GM18907 (cell line): Measurements from ENCODE around the gene CWC15.
"Not testable (repeated sequence)": the region's sequence is repeated elsewhere in the genome, so short reads cannot be mapped to it uniquely, and the experiment has no call there.

ENCODE experiments used
- ATAC-seq: cut with Tn5 transposase; IDR thresholded peaks from one replicate; pipeline ENCODE4 v1.9.1; 2021; ENCODE audit warnings: mild to moderate bottlenecking, moderate library complexity; ENCODE audit not compliant: unreplicated experiment

CWC15 gene

DNA sequence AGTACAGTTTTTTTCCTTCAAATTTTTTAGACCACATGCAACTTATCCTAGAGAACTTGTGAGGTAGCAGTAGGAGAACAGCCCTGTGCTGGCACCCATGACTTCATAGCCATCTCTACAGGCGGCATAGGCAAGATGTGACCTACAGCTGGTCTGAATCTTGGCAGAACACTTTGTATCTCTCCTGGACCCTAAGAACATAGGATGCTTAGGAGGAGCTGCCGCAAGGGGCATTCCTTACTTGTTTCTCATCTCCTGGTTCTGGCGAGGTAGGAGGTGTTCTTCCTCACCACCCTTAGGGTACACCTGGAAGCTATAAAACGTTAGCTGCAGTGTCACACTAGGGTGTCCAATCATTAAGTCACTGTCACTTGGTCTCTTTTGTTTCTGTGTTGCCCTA is 16.4 kb downstream of the CWC15 start:
- ATAC-seq, result no peak

DNA sequence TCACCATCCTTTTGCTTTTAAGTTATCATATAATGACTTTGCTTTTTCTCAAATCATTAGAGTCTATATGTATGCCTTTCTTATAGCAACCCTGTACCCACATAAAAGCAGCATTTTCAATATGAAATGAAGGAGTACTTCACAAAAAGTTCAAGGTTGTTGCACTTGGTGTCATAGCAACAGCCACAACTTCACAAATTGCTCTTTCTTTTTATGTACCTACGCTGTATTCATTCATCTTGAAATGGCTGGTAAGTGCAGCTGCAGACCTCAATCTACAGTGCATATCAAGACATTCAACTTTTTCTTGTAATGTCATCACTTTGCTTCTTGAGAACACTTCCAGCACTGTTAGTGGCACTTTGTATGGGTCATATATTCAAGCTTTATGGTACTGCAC is 18.6 kb downstream of the CWC15 start:
- ATAC-seq, result no peak

DNA sequence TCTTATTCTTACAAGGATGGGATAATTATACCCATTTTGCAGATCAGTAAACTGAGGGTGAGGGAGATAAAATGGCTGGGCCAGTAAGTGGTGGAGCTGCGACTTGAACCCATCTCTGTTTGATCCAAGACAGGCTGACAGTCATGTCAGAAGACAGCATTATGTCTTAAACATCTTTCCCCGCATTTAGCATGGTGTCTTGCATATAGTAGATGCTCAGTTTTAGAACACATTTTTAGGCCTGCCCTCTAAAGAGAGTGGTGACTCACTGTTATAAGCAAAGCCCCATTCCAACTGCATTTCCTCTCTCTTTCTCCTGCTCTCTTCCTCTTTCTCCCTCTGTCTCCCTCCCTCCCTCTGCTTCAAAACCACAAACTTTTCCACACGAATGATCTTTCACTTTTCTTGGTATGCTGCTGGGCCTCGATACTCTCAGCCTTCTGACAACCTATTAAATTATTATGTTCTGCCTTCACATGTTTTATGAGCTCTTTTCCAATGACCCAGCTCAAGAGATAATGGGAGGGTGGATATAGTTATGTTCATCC is 25.2 kb downstream of the CWC15 start:
- ATAC-seq, result no peak

DNA sequence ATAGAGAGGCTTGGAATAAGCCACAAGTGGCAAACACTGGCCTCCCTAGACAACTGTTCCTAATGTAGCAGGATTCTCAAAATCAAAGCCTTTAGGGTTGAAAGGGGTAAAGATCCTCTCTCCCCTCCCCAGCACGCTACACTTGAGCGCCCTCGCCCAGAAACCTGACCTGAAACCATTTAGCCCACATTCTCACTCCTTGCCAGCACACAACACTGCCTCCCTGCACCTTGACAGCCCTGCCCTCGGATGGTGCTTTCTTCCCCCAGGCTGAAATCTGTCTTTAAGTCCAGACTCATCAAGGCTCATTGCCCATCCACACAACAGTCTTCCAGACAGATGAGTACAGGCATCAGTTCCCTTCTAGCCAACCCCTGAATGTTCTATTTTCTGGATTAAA is 26.5 kb downstream of the CWC15 start:
- peak; percentile 91 for ATAC-seq

DNA sequence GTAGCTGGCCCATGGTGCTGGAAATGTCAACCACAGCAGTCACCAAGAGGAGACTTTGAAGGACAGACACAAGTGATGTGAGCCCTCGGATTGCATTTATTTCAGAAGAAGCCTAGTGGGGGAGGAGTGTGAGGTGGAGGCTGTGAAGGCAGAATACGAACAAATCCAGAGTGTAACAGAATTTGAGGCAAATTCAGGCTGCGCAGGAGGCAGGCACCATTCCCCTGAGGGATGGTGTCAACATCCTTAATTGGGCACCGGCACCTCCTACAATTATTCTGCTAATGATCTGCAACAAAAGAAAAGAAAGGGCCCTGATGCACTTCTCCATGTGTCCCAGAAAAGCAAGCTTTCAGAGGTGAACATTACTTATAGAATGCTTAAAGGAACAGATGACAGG is 32.2 kb downstream of the CWC15 start:
- ATAC-seq, result no peak

DNA sequence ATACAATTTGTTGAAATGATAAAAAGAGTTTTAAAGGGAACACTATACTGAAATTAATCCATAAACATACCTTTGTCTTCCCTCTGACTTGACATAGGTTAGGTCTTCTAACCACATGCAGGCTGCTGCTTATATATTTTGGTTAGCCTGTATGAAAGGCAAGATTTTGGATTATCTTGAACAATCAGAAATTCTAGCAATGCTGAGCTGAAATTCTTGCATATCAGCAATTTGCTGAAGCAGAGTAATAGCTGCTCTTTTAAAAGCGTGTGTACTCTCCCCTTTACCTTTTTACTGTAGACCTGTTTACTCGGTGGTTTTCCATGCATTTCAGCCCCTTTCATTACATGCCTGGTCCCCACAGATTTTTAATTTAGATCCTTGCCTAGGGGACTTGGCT is 34.0 kb downstream of the CWC15 start:
- no peak for ATAC-seq

DNA sequence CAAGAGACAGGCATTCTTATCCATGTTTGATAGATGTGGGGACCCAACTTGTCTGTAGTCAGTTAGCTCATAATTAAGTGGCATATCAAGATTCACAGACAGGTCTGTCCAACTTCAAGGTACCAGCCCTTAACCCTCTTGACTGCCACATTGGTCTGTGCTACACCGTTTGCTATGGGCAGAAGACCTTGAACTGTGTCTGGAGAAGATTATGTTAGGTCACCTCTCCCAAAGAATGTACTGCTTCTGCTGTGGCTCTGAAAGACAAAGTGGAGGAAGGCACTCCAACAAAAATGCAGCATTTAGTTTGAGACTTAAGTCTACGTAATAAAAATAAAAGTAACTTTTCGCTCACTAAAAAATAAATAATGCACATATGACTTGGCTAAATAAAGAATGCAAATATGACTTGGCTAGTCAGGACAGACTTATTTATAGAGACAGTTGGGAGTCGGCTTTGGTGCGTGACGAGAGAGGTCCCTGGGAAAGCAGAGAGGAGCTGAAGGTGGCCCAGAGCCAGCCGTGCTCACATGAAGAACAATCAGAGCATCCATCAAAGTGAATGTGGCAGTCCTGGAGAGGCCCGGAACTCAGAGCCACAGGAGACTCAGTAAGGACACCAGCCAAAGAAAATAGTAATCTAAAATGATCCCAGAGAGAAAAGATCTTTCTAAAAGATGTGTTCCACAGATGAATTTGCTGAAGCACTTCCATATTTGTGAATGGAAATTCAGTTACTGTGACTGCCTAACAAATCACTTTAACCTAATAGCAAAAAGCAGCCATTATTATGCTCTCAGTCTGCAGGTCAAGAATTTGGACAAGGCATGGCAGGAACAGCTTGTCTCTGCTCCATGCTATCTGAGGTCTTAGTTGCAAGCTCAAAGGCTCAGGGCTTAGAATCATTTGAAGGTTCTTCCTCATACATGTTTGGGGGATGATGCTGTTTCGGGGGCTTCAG is 35.0 kb downstream of the CWC15 start:
- no peak for ATAC-seq

DNA sequence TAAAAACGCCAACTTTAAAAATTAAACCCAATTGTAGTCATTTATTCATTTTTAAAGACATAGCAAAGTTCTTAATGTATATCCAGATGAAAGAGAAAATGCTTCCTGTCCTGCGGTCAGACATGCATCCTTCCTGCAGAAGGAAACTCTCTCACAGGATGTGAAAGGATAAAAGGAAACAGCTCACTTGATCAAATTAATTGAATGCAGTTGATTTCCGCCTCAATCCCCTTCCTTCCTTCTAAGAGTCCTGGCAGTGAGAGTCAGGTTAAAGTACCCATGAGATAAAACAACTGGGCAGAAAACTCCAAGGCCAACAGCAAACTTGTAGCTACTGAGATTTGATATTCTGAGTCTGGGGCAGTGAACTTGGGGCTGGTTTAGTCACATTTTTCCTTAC is 38.5 kb downstream of the CWC15 start:
- ATAC-seq, result no peak

DNA sequence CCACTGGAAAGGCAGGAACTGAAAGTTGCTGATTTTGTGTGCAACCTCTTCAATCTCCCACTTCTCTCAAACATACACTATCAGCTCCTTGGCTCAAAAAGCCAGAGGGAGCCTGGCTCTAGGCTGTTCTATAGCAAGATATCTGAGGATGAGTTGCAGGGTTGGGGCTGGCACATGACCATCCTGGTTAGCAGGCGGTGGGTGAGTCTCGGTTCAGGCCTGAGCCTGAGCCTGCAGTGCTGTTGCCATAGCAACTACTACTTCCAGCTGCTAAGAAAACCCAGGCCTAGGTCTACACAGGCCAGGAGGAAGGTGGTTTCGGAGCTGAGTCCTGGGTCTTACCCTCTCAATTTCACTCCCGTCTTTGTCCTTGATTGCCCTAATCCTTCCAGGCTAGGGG is 39.0 kb downstream of the CWC15 start:
- no peak for ATAC-seq

DNA sequence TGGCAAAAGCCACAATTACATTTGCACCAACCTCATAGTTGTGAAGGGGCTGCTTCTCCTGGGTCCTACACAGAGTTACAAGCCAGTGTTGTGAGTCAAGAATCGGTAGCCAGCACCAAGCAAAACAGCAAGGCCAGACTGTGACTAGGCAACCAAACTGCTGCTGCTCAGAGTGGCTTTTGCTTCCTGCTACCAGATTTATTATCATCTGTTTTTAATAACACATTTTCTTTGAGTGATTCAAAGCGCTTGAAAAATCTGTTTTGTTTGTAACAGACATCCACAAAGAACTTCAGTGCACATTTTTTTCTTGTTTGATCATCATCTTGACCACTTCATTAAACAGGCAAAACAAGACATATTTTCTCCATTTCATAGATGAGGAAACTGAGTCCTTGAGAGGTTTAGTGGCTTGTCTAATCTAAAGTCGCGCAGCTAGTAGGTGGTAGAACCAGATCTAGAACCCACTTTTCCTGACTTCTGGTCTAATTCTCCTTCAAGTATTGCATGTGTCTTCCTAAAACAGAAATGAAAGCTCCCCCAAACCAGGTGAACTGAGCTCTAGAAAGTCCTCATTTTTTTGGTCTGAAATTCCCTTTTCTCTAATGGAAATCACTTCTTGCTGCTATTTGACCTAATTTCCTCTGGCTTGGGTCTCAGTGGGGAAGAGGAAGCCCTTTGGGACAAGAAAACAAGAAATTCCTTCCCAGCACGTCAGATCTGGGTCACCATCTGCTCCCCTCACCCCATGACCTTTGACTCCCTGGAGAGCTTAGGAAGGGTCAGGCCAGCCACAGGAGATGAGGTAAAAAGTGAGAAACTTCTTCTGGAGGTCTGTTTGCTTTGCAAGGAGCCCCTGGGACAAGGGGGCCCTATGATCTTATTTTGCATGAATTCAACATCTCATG is 39.9 kb downstream of the CWC15 start:
- no peak for ATAC-seq

DNA sequence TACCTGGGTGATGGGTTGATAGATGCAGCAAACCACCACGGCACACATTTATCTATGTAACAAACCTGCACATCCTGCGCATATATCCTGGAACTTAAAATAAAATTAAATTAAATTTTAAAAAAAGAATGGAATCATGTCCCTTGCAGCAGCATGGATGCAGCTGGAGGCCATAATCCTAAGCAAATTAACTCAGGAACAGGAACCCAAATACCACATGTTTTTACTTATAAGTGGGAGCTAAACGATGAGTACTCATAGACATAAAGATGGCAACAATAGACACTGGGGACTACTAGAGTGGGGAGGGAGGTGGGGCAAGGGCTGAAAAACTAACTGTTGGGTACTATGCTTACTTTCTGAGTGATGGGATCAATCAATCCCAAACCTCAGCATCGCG is 40.9 kb downstream of the CWC15 start:
- no peak for ATAC-seq

DNA sequence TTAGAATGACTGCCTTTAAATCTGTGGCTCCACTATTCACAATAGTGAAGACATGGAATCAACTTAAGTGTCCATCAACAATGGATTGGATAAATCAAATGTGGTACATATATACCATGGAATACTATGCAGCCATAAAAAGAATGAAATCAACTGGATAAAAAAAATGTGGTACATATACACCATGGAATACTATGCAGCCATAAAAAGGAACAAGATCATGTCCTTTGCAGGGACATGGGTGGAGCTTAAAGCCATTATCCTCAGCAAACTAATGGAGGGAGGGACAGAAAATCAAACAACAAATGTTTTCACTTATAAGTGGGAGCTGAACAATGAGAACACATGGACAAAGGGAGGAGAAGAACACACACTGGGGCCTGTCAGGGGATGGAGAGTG is 41.3 kb downstream of the CWC15 start:
- not testable (repeated sequence) for ATAC-seq

DNA sequence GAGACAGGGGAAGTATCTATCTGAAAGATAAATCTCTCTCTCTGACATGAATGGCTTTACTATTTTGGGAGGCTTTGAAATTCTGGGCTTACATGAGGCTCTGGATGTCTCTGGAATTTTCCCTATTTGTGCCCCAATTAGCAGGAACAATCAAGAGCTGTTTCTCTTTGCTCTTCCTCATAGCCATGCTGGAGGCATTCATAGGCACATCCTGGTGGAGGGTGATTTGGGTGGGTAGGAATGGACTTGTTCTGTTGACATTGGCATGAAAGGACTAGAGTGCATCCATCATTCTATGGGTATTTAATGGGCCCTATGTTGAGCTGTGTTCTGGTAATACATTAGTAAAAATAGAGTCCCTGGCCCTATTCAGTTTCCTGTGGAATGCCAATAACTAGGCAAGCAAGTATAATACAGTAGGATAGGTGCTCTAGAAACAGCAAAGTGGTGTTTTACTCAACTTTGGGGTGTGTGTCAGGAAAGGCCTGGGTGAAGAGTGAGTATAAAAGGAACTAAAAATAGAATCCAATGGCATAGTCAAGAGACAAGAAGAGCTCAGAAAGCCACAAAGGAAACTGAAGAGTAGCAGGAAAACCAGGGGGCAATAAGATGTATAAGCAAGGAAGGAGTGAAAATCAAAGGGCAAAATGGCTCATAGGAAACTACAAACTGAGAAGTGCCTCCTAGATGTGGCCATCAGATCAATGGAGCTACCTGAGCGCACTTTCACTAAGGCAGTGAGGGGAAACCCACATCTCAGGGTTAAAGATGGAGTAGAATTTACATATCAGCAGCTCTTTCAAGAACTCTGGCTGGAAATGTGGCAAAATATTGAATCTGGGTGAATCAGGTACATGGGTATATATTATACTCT is 45.0 kb downstream of the CWC15 start:
- no peak for ATAC-seq

DNA sequence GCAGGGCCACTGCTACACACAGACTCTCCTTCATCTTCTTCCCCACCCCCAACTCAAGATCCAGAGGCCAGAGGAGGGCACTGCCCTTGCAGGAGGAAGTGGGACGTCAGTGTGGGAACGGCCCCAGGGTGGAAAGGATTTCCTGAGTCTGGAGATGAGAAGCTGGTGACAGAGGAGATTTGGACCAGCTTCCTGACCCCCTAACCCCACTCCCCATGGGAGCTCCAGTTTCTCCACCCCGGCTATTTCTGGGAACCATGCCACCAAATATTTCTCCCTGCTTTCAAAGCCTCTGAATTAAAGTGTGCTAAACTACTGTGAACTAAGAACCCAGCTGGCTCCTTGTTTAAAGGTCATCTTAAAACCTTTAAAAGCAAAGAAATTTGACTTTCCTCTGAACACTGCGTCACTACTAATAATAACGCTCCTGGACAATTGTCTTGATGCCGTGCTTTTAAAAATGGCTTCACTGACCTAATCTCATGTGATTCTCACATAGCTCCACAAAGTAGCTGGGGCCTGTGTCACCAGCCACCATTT is 46.6 kb downstream of the CWC15 start:
- no peak for ATAC-seq

DNA sequence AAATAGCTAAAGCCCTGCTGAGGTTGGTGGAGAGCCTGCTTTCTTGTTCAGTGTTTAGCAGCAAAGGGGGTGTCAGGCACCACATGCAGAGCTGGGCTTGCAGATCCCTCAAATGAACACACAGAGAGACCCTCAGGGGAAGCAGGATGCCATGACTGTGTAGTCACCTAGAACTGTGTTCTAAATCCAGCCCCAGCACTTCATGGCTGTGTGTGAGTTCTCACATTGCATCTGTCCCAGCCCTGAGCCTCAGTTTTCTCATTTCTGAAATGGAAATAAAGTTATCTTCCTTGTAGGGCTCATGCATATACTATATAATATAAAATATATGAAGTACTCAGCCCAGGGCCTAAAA is 47.1 kb downstream of the CWC15 start:
- ATAC-seq, result no peak

DNA sequence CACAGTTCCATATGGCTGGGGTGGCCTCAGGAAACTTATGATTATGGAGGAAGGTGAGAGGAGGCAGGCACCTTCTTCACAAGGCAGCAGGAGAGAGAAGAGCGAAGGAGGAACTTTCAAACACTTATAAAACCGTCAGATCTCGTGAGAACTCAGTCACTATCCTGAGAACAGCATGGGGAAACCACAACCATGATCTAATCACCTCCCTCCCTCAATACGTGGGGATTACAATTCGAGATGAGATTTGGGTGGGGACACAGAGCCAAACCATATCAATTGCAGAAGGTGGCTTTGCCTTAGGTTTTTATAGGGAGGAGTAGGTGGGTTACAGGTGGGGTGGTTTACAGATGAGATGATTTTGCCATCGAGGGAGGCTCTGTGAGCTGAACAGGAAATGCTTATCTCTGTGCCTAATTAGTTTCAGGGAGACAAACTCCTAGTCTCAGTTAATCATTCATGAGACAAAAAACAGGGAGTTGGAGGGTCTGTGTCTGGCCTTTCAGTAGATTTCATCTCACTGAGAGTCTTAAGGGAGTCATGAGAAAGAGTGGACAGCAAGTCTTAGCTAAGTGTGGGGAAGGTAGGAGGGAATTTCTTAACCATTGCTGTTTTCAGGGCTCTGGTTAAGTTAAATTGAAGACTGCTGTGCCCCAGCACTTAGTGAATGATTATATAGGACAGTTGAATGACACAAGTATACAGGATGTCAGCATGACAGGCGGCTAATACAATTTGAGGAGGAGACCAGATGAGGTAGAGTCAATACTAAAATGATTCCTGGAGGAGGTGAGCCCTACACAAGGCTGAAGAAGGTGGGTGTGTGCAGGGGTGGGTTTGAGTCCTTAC is 47.7 kb downstream of the CWC15 start:
- ATAC-seq, result peak; percentile 89

DNA sequence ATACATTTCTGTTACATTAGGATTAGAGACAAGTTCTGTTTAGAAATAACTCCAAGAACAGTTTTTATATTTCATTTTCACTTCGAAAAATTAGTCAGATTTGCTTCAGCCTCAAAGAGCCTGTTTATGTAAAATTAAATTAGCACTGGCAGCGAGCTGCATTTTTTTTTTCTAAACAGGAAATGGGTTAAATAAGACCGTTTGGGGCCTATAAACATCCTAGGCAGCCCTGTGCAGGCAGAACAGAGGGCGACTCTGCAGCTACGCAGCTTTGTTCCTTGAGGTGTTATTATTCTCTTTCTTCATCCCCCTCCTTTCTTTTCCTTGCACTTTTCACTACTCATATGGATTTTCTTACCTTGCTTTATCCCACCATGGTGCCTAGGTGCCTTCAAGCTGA is 48.7 kb downstream of the CWC15 start:
- ATAC-seq, result no peak

DNA sequence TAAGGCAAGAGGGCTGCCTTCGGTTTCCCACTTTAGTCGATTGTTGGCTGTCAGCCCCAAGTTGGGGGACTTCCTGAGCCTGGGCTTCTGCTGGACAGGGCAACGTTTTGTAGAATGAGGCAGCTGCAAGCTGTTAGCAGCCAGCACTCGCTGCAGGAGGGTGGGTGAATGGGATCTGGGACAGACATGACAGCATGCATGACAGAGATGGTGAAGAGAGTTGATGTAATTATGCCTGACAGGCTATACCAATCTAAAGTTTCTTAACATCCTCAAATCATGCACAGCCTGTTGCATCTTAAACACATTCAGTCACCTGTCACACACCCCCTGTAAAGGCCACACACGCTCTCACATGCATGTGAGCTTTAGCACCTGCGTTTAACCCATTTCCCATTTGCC is 49.2 kb downstream of the CWC15 start:
- no peak for ATAC-seq

DNA sequence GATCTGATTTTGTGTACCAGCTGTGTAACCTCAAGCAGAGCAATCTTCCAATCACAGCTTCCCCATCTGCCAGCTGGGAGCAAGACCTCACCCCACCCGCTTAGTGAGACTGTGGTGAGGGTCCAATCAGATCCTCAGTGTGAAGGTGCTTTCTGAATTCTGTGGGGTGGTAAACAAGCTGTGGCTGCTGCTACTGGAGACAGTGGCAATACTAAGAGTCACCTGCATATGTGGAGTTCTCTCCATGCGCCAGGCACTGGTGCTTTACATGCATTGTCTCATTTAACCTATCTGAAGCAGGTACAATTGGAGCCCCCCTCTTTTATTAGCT is 50.4 kb downstream of the CWC15 start:
- no peak for ATAC-seq
